CD14-positive monocyte (primary cell): Measurements from ENCODE around the gene AOC1. TPM values are rescaled to one million over a fixed set of nuclear protein-coding genes. Genes with fewer than 3 reads are reported as not detected.

ENCODE experiments used
- DNase-seq, 3 donors: peaks; one replicate each; pipeline ENCODE4 v3.0.0-alpha.2; 2011 to 2022
- H2AFZ ChIP-seq: 2 replicates; pipeline ENCODE4 v1.6.0; 2012; ENCODE audit warnings: mild to moderate bottlenecking, low read depth, low read length, inconsistent platforms; ENCODE audit not compliant: insufficient read depth, poor library complexity, severe bottlenecking
- H3K27ac ChIP-seq, 2 donors: 1 replicate in 1 of 2; 2 replicates in 1 of 2; pipeline ENCODE4 v1.5.1; 2012 to 2013; ENCODE audit warnings: low read length in 2 of 2, control low read depth in 1 of 2, inconsistent platforms in 1 of 2, low read depth in 1 of 2, mild to moderate bottlenecking in 1 of 2
- H3K27me3 ChIP-seq, 2 donors: one replicate each; pipeline versions ENCODE4 v1.6.0 to v1.6.1; 2011 to 2013; ENCODE audit warnings: low read length in 2 of 2; ENCODE audit not compliant: control insufficient read depth in 2 of 2, insufficient read depth in 2 of 2
- H3K36me3 ChIP-seq, 2 donors: replicated peaks in 1 of 2; 1 replicate in 1 of 2; 2 replicates in 1 of 2; pipeline versions ENCODE4 v1.5.1 to v1.6.1; 2012 to 2013; ENCODE audit warnings: low read length in 2 of 2, control low read depth in 1 of 2, inconsistent platforms in 1 of 2, mild to moderate bottlenecking in 1 of 2; ENCODE audit not compliant: insufficient read depth in 2 of 2, control insufficient read depth in 1 of 2
- H3K4me1 ChIP-seq, 2 donors: 1 replicate in 1 of 2; 2 replicates in 1 of 2; pipeline versions ENCODE4 v1.5.1 to v1.6.1; 2012 to 2013; ENCODE audit warnings: low read length in 2 of 2, control low read depth in 1 of 2, inconsistent platforms in 1 of 2, mild to moderate bottlenecking in 1 of 2, moderate library complexity in 1 of 2; ENCODE audit not compliant: insufficient read depth in 2 of 2, control insufficient read depth in 1 of 2
- H3K4me2 ChIP-seq: replicated peaks from 2 replicates; pipeline ENCODE3; 2012; ENCODE audit warnings: low read length, moderate library complexity, mild to moderate bottlenecking; ENCODE audit not compliant: poor library complexity, severe bottlenecking; ENCODE audit errors: extremely low read depth
- H3K4me3 ChIP-seq, 3 experiments: fragments of 200-600 bp in 1 of 3; sonication (generic) in 1 of 3; replicated peaks in 1 of 3; 1 replicate in 2 of 3; 2 replicates in 1 of 3; pipeline ENCODE4 v1.5.1; 2011 to 2013; ENCODE audit warnings: low read length in 3 of 3, mild to moderate bottlenecking in 3 of 3, control low read depth in 2 of 3, low read depth in 2 of 3, inconsistent platforms in 1 of 3, moderate library complexity in 1 of 3
- H3K79me2 ChIP-seq: 2 replicates; pipeline ENCODE4 v1.6.0; 2012; ENCODE audit warnings: mild to moderate bottlenecking, control low read depth, inconsistent platforms, low read length, moderate library complexity; ENCODE audit not compliant: insufficient read depth
- H3K9ac ChIP-seq: 2 replicates; pipeline ENCODE4 v1.6.0; 2017; ENCODE audit warnings: low read length, mild to moderate bottlenecking; ENCODE audit not compliant: insufficient read depth, poor library complexity, severe bottlenecking
- H3K9me3 ChIP-seq, 2 donors: replicated peaks in 1 of 2; 1 replicate in 1 of 2; 2 replicates in 1 of 2; pipeline versions ENCODE4 v1.5.1 to v1.6.1; 2012 to 2013; ENCODE audit warnings: low read length in 2 of 2, control low read depth in 1 of 2; ENCODE audit not compliant: control insufficient read depth in 1 of 2, insufficient read depth in 1 of 2
- H4K20me1 ChIP-seq: 2 replicates; pipeline ENCODE4 v1.6.0; 2012; ENCODE audit warnings: mild to moderate bottlenecking, low read length, control low read depth, moderate library complexity; ENCODE audit not compliant: insufficient read depth
- H3K27ac Mint-ChIP-seq, 7 donors: one replicate each; pipeline ENCODE4 v1.8.0; 2020; ENCODE audit warnings: mild to moderate bottlenecking in 7 of 7, mixed read lengths in 7 of 7, moderate library complexity in 6 of 7, inconsistent platforms in 2 of 7
- H3K27me3 Mint-ChIP-seq, 3 donors: one replicate each; pipeline ENCODE4 v1.8.0; 2021 to 2022; ENCODE audit warnings: low read depth in 3 of 3, mild to moderate bottlenecking in 3 of 3, mixed read lengths in 3 of 3, moderate library complexity in 3 of 3, inconsistent platforms in 1 of 3
- H3K36me3 Mint-ChIP-seq, 2 donors: one replicate each; pipeline ENCODE4 v1.8.0; 2020; ENCODE audit warnings: mixed read lengths in 2 of 2, inconsistent platforms in 1 of 2, mild to moderate bottlenecking in 1 of 2
- H3K4me1 Mint-ChIP-seq: one replicate; pipeline ENCODE4 v1.8.0; 2020; ENCODE audit warnings: mild to moderate bottlenecking, mixed read lengths
- H3K4me3 Mint-ChIP-seq, 2 donors: one replicate each; pipeline ENCODE4 v1.8.0; 2020; ENCODE audit warnings: mild to moderate bottlenecking in 2 of 2, mixed read lengths in 2 of 2, moderate library complexity in 1 of 2
- H3K9me3 Mint-ChIP-seq, 7 donors: one replicate each; pipeline ENCODE4 v1.8.0; 2020 to 2022; ENCODE audit warnings: mixed read lengths in 7 of 7, mild to moderate bottlenecking in 6 of 7, moderate library complexity in 6 of 7, inconsistent platforms in 2 of 7
- CTCF ChIP-seq: fragments of 200-600 bp; IDR thresholded peaks from one replicate; pipeline ENCODE4 v1.8.0; 2022; ENCODE audit warnings: antibody characterized with exemption, mild to moderate bottlenecking
- WGBS: methylation state at CpG from one replicate; pipeline ENCODE4 v1.1.5; 2013; ENCODE audit warnings: missing lambda C conversion rate; ENCODE audit not compliant: insufficient coverage; 5-methylcytosine and 5-hydroxymethylcytosine counted together
- intact Hi-C, 2 donors: fragments of 100-400 bp; cut with micrococcal nuclease; formaldehyde crosslinking; loops; one replicate each; pipeline versions ENCODE4 v1.15.0 to v1.15.1; 2023
- polyA plus RNA-seq, 3 donors: library from polyadenylated mRNA; depleted of rRNA in 1 of 3; unstranded in 2 of 3; stranded (reverse) in 1 of 3; fragments of 300-500 nt in 2 of 3; fragments of >200 nt in 1 of 3; fragmentation: Illumina TruSeq in 2 of 3; gene quantifications; 1 replicate in 2 of 3; 2 replicates in 1 of 3; pipeline ENCODE4 v1.2.3, GENCODE V29; 2012 to 2021

AOC1 gene
- polyA plus RNA-seq, 3 donors, result 0.16 to 0.31 TPM; not detected in 1

GRCh38 chr7:150804802-150805201 lies 47.5 kb upstream of the AOC1 start:
- Histone ChIP-seq H3K9ac (no peak overlapping the region), H3K9me3 (peaks cover 7 to 12% of the 10 kb centered on the region in 2 donors), H3K27me3 (peaks cover 2 to 21% of the 10 kb centered on the region in 2 donors), H3K4me3 (no peak overlapping the region), H4K20me1 (peaks cover 11% of the 10 kb centered on the region), H3K4me2 (no peak overlapping the region), H3K4me1 (peaks cover 13 to 37% of the 10 kb centered on the region in 2 donors), H3K27ac (no peak overlapping the region), H2AFZ (no peak overlapping the region), H3K79me2 (peaks cover 25% of the 10 kb centered on the region), H3K36me3 (peaks cover 0 to 41% of the 10 kb centered on the region in 2 donors)
- H3K4me3 Mint-ChIP-seq, result no peak overlapping the region
- no peak for DNase-seq
- H3K27me3 Mint-ChIP-seq, result peaks cover 0 to 26% (median 25%) of the 10 kb centered on the region in 3 donors
- no peak for TF ChIP-seq CTCF
- peaks cover 8 to 21% (median 16%) of the 10 kb centered on the region in 7 donors for H3K9me3 Mint-ChIP-seq
- peaks cover 39 to 46% of the 10 kb centered on the region in 2 donors for H3K36me3 Mint-ChIP-seq
- WGBS, result 100% methylated on average over 2 of the region's 5 CpGs
- intact Hi-C loops, result loop anchor here in 1 of 2 donors (5.0 kb wide), 1 partner anchor 33 kb away; no protein-coding TSS in a partner anchor
- no peak overlapping the region for H3K27ac Mint-ChIP-seq
- H3K4me1 Mint-ChIP-seq, result peaks cover 24% of the 10 kb centered on the region

DNA sequence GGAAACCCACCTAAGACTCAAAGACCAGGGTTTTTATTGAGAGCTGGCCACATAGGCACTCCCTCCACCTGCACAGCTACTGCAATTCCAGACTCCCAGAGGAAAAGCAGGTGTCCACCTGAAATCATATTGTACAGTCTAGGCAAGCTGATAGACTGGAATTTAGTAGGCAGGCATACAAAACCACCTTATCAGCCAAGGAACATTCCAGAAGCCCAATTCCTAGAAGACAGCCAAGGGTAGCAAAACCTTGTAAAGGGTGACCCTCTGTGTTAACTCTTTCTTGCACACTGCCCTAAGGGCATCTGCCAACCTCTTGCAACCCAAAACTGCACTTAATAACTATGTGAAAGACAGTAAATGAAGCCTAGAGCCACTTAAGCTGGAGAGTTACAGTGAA lies 46.5 kb upstream of the AOC1 start:
- DNase-seq, result no peak
- intact Hi-C loops, result loop anchor here in 1 of 2 donors (5.0 kb wide), 1 partner anchor 34 kb away; no protein-coding TSS in a partner anchor
- no peak overlapping the region for H3K27ac Mint-ChIP-seq
- Histone ChIP-seq H2AFZ (no peak overlapping the region), H3K4me2 (no peak overlapping the region), H3K36me3 (peaks cover 0 to 41% of the 10 kb centered on the region in 2 donors), H3K27me3 (peaks cover under 1 to 15% of the 10 kb centered on the region in 2 donors), H3K4me1 (peaks cover 6 to 30% of the 10 kb centered on the region in 2 donors), H3K9me3 (peaks cover 7 to 12% of the 10 kb centered on the region in 2 donors), H4K20me1 (peaks cover 11% of the 10 kb centered on the region), H3K27ac (no peak overlapping the region), H3K79me2 (peaks cover 15% of the 10 kb centered on the region), H3K4me3 (no peak overlapping the region), H3K9ac (no peak overlapping the region)
- peaks cover 3 to 23% (median 20%) of the 10 kb centered on the region in 3 donors for H3K27me3 Mint-ChIP-seq
- H3K4me1 Mint-ChIP-seq, result peaks cover 21% of the 10 kb centered on the region
- TF ChIP-seq CTCF, result no peak
- H3K36me3 Mint-ChIP-seq, result peaks cover 39 to 46% of the 10 kb centered on the region in 2 donors
- H3K9me3 Mint-ChIP-seq, result peaks cover 8 to 21% (median 16%) of the 10 kb centered on the region in 7 donors
- no peak overlapping the region for H3K4me3 Mint-ChIP-seq
